Stimulated activated CD4-positive, alpha-beta T cell treated with anti-CD3 and anti-CD28 coated beads, Interleukin-4, amount 100 ng/mL, for 4 hours (primary cell): Measurements from ENCODE around the gene RPL13.

Experiments
- DNase-seq, 2 experiments: peaks; one replicate each; pipeline ENCODE4 v3.0.0-alpha.2; 2020

RPL13 gene

DNA sequence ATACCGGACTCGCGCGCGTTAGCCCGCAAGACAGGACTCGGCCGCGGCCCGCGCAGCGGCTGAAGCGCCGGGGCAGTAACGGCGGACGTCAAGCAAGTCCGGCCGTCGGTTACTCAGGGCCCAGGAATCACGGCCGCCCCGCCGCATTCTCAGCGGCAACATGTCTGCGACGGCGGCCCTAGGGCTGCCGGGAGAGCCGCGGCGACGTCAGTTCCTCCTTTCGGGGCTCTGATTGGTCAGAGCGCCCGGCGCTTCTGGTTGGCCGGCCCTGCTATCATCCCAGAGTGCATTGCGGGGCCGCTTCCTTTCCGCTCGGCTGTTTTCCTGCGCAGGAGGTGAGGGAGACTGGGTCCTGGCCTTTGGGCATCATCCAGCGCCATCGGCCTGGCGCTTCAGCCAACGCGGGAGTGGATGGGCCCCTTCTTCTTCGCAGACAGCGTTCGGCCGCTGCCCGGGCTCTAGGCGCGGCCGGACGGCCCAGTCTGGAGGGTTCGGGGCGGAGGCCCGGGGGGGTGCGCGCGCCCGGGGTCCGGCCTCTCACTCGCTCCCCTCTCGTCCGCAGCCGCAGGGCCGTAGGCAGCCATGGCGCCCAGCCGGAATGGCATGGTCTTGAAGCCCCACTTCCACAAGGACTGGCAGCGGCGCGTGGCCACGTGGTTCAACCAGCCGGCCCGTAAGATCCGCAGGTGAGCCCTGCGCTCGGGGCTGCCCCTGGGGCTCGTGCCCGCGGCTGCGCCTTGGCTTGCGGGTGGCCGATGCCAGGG lies at the start of gene RPL13:
Gene RPL13 (plus strand): TSS at position 305 of the 764 bp plus-strand sequence. CDS start 278 bp downstream, at position 583.
- DNase-seq: peak; percentile 87 to 93

DNA sequence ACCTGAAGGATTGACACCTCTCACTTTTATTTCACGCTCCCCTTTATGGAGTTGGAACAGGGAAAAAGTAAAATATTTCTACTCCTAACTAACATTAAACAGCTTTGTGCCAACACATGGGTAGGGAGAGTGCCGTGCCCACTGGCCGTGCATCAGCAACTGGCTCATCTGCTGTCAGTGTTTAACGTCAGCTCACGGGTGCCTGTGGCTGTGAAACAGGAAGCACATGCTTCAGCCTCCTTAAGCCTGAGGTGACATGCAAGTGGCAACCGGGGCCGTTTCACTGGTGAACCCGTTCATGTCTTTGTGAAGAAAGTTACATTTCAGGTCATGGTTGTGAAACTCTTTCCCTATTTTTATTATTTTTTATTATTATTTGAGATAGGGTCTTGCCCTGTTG lies 49.1 kb upstream of the RPL13 start:
- no peak for DNase-seq

DNA sequence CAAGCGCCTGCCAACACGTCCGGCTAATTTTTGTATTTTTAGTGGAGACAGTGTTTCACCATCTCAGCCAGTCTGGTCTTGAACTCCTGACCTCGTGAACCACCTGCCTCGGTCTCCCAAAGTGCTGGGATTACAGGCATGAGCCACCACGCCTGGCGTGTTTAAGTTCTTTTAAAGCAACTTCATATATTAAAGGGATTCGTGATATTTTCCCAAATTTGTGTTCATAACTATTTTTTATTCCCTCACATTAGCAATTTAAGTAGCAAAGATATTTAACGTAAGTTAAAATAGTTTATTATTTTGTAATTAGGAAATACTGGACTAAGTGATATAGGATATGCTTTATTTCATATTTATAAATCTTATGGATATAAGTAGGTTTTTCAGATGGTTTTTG lies 48.0 kb upstream of the RPL13 start:
- DNase-seq: no peak

DNA sequence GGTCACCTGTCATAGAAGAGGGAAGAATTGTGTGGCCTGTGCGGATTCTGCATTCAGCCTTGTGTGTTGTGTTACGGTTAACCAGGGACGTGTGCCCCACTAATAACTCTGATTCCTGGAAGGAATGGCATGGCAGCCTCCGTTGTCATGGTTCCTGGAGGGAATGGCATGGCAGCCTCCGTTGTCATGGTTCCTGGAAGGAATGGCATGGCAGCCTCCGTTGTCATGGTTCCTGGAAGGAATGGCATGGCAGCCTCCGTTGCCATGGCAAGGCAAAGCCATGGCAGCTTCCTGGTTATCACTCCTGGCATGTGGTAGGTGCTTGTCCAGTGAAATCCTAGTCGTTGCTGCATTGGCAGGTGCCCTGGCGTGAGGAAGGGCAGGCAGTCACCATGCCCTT lies 43.4 kb upstream of the RPL13 start:
- no peak for DNase-seq

DNA sequence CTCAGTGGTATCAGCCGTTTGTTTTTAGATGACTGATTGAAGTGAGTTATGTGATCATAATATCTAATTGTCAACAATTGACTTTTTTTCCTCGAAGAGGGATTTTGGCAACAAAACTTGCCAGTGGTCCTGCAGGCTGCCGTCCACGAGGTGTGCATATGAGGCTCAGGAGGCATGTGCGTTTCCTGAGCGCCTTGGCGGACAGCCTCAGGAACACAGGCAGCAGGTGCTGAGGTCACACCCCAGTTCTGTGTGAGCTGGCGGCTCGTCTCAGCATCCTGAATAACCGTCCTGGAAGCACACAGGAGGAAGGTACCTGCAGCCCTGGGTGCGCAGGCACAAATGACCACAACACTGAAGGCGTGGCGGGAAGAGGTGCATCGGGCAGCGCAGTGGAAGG lies 40.6 kb upstream of the RPL13 start:
- DNase-seq: no peak

DNA sequence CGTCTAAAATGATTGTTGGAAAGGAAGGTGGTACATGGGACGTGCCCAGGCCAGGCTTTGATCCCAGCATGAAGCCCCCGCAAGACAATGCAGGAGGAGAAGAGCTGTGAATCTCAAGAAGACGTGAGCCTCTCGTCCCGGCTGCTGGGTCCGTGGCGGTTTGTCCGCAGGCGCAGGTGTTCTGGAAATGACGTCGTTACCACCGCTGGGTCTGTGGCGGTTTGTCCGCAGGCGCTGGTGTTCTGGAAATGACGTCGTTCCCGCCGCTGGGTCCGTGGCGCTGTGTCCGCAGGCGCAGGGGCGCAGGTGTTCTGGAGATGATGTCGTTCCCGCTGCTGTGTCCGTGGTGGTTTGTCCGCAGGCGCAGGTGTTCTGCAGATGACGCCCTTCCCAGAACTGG lies 38.2 kb upstream of the RPL13 start:
- no peak for DNase-seq

DNA sequence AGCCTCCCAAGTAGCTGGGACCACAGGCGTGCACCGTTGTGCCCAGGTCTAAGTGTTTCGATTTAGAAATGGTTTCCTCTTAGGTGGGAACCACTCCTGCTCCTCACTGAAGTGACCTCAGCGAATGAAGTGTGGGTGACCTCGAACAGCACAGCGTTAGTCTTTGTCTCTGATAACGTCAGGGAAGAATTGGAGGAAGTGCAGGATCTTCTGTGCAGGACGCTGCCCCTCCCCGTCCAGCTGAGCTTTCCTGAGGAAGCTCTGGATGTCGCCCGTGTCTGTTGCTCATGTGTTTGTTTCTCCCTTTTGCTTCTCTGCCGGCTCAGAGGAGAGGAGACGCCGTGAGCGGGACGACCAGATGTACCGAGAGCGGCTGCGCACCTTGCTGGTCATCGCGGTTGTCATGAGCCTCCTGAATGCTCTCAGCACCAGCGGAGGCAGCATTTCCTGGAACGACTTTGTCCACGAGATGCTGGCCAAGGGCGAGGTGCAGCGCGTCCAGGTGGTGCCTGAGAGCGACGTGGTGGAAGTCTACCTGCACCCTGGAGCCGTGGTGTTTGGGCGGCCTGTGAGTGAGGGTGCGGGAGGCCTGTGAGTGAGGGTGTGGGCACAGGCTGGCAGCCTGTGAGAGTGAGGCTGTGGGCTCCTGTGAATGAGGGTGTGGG lies 36.7 kb upstream of the RPL13 start:
- no peak for DNase-seq

DNA sequence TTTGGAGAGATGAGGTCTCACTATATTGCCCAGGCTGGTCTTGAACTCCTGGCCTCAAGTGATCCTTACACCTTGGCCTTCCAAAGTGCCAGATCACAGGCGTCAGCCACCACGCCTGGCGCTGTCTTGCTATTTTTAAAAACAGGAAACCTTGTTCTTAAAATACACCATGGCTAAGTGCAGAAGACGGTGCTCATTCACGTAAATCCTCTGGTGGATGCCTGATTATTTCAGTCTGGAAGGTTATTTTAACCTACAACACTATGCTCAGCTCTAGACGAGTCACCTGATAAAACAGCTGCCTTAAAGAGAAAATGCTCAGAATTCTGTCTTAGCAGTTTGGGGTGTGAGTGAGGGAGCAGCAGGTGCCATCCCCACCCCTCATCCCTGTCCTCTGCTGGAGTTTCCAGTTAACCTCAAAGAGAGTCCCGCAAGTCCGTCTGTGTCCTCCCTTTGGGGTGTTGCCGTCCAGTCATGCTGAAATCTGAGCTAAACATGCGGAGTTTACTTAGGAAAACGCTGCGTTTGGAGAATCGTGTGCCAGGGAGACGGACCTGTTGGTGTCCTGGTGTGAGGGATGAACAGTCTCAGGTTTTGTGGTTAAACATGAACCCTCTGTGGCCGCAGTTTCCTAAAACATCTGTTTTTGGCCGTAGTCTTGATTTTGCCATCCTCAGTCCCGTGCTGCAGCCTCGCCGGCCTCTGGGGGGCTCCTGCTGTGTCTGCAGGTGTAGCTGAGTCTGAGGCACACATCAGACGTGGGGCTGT lies 35.2 kb upstream of the RPL13 start:
- no peak for DNase-seq

DNA sequence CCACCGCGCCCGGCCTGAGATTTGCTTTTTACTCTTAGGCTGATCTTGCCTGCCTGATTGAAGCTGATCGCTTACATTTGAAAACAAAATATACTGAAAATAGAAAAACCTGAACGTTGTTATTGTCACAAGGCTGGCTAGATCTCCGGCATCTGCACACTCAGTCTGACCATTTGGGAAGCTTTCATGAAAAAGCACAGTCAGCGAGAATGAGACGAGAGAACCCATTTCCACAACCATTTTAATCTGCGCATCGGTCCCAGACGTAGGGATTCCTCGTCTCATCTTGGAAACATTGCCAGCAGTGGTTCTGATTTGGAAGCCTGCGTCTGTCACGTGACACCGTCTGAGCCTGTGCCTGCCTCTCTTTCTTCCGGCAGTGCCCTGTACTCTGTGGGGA lies 31.4 kb upstream of the RPL13 start:
- no peak for DNase-seq

DNA sequence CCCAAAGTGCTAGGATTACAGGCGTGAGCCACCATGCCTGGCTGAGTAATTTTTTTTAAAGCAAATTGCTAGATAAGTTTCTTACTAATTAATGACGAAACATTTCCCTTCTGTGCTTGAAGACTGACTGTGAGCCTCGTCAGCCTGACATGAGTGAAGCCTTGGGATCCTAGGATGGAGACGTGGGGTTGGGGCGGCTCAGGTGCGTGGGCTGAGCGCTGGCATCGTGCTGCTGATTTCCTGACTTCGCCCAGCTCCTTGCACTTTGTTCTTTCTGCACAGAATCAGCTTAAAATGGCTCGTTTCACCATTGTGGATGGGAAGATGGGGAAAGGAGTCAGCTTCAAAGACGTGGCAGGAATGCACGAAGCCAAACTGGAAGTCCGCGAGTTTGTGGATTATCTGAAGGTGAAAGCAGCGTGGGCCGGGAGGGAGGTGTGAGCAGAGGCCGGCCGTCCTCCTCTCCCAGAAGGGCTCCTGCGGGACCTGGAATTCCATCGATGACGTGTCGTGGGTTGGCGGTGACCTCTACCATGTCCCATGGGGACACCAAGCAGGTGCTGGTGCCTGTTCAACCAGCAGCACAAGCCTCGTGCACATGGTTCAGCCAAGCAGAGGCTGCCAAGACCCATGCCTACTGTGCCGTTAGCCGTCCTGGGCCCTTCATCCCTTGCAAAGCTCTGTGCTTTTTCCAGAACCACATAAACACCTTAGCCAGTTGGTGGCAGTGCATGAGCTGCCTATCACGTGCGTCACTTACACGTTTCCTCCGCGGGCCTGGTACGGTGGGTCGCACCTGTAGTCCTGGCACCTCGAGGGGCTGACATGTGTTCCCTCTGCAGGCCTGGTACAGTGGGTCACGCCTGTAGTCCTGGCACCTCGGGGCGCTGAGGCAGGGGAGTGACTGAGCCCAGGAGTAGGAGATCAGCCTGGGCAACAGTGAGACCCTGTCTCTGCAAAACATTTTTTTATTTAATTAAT lies 29.8 kb upstream of the RPL13 start:
- no peak for DNase-seq

DNA sequence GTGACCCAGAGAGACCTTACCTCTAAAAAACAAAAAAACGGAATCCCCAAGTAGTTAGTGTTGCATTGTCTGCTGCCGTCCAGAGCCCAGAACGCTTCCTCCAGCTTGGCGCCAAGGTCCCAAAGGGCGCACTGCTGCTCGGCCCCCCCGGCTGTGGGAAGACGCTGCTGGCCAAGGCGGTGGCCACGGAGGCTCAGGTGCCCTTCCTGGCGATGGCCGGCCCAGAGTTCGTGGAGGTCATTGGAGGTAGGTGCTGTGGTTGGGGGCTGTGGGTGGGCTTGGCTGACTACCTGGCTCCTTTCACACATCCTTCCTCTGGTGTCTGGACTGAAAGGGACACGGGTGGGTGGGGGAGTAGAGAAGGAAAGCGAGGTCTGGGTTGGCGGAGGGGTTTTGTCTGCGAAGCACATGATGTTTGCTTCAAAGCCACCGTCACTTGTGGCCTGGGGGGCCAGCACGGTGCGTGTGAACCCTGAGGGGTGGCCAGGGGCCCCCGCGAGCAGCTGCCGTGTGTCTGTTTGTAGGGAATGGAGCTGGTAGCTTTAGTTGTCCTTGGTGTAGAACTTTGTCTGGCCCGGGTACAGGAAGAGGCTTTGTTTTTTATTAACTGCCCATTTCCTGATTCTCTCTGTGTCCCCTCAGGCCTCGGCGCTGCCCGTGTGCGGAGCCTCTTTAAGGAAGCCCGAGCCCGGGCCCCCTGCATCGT lies 28.5 kb upstream of the RPL13 start:
- DNase-seq: no peak

DNA sequence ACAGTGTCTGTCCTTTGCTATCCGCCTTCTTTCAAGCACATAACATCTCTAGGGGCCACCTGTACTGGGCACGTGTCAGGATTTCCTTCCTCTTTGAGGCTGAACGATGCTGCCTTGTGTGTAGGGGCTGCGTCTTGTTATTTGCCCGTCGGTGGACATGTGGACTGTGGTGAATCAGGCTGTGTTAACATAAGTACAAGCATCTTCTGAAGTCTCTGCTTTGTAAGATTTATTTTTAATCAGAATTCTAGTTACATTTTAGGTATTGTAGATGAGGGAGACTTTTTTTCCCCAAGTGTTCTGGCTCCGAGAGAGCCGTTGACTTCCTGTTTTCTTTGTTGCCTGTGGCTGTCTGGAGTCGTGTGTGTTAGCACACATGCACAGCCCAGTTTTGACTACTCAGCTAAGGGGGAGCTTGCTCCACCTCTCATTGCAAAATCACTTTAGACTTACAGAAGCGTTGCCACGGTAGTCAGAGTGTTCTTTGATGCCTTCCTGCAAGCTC lies 26.2 kb upstream of the RPL13 start:
- peak in 1 of 2 experiments; percentile 11 for DNase-seq

DNA sequence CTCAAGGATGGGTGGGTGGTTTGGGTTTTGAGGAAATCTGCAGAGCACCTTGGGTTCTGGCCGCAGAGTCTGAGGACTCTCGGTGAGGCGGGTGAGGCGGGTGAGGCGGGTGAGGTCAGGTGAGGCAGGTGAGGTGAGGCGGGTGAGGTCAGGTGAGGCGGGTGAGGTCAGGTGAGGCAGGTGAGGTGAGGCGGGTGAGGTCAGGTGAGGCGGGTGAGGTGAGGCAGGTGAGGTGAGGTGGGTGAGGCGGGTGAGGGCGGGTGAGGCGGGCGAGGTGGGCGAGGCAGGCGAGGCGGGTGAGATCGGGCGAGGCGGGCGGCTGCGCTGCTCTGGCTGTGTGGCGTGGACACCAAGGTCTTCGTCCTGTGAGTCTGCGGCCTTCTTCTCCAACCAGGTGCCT lies 24.1 kb upstream of the RPL13 start:
- no peak for DNase-seq

DNA sequence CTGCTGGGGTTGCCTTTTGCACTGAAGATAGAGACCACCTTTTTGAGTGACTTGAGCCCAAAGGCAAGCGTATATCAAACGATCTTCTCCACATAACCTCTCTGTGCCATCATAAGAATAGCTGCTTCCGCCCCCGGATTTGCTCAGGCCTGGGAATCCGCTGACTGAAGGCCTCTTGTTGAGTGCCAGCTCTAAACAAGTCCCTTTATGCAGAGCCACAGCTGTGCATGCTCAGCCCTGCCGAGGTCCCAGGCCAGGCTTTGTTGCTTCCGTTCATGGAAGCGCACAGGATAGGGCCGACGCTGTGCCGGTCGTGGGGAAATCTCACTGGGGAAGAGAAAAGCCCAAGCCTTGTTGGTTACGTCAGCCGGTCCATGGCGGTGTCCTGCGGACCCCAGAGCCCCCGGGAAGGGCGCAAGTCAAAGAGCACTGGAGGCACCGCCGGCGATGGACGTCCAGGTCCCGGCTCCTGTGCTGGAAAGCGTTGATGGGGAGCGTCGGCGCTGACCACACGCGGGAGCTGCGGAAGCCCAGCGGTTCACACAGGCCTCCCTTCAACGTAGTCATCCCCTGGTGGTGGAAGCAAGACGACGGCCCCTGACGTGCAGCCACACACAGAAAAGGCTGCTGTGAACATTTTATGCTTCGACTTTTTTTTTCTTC lies 23.5 kb upstream of the RPL13 start:
- DNase-seq: no peak

DNA sequence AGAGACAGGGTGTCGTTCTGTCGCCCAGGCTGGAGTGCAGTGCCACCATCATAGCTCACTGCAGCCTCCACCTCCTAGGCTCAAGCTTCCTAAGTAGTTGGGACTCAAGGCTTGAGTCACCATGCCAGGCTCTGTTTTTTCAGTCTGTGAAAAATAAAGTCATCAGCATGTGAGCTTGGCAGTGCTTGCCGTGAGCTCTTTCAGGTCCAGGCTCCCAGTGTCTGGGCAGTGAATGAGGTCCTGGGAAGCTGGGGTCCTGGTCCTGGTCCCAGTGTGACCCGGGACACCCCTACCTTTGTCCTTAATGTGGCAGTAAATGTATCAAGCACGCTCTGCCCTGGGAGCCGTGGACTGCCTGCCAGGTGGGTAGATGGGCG lies 22.9 kb upstream of the RPL13 start:
- no peak for DNase-seq

DNA sequence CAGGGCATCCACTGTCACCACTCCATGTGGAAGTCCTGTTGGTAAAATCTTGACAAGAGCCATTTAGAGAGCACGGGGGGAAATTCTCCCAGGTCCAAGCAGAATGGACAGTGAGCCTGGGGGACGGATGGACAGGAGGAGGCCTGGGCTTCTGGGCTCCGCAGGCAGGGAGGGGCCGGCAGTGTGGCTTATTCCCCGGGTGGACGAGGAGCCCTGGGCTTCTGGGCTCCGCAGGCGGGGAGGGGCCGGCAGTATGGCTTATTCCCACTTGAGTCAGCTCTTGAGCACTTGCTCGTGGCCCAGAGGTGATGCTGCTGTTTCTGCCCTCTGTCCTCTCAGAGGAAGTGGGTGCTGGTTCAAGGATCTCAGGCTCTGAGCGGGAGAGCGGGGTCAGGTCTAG lies 22.2 kb upstream of the RPL13 start:
- DNase-seq: no peak

DNA sequence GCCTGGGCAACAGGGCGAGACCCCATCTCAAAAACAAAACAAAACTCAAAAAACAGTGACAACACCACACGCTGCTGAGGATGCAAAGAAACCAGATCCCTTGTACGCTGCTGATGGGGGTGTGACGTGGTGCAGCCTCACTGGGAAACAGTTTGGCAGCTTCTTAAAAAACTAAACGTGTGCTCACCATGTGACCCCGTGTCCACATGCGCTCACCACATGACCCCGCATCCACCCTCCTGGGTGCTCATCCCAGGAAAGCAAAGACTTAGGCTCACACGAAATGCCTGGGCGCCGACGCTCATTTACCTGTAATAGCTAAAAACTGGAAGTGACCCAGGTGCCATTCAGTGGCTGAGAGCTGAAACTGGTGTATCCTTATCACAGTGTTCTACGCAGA lies 19.9 kb upstream of the RPL13 start:
- no peak for DNase-seq

DNA sequence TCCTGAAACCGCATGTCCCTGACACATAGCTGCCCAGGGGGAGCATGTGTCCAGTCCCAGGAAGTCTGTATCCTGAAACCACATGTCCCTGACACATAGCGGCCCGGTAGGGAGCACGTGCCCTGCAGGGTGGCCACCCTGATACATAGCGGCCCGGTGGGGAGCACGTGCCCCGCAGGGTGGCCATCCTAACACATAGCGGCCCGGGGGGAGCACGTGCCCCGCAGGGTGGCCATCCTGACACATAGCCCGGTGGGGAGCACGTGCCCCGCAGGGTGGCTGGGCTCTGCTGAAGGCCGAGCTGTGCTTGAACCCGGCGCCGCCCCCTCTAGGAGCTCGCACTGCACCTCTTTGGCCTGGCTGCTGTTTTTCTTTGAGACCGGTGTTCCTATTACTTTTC lies 18.7 kb upstream of the RPL13 start:
- no peak for DNase-seq

DNA sequence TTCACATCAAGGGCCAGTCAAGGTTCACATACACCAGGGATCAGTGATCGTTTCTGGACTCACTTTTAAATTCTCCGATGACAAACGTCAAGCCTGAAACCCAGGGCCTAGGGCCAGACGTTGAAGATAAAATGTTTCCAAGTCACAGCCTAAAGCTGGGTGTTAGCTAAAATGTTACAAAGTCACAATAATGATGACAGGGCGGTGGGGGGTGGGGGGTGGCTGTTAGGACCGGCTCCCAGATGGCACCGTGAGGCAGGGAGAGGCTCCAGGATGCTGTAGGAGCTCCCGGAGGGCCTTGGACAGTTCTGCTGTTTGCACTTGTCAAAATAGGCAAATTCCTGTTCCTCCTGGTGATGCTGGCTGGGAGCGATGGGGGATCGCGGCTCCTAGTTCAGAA lies 16.4 kb upstream of the RPL13 start:
- DNase-seq: no peak

DNA sequence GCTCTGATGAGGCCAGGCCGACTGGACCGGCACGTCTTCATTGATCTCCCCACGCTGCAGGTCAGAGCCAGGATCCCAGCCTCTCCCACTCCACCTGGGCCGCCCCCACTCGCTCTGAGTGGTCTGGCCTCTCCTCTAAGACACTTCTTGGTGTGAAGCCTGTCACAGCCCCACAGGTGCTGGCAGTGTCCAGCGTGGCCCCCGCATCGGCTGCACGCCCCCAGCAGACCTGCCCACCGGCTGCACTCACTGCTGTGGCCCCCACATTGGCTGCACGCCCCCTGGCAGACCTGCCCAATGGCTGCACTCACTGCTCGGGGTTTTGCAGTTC lies 15.8 kb upstream of the RPL13 start:
- no peak for DNase-seq

DNA sequence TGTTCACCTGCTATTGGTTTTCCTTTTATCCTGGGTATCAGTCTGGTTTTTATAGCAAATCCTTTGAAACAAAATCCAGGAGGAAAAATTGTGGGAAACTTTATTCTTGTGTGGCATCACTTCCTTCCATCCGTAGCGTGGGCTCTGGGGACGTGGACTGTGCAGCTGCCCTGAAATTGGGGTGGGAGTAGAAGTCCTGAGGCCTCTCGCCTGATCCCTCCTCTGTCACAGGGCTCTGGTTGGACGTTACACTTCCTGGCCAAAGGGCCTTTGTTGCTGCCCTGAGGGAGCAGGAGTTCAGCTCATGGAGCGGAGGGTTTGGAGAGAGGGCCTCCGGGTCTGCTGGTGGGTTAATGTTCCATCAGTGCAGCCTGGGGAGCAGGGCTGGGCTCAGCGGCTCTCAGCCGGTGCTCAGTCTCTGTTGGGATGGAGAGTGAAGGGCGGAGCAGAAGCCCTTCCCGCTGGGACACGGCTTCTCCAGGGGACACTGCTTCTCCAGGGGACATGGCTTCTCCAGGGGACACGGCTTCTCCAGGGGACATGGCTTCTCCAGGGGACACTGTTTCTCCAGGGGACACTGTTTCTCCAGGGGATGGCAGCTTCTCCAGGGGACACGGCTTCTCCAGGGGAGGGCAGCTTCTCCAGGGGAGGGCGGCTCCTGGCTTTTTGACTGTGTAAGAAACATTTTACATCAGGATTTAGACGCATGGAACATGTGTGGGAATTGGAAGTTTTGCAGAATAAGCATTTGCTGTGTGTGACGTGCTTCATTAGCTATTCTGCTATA lies 15.2 kb upstream of the RPL13 start:
- no peak for DNase-seq
